ENCODE measurements around the gene ENAH.

The ENAH gene

GRCh38 chr1:225654688-225655508 lies 2.0 kb upstream of the ENAH start:
- TF ChIP-seq ZBTB7A (IDR thresholded peaks at IDR 0.05; ENCODE audit: low read depth) (no peak), YY1 (IDR thresholded peaks at IDR 0.05; ENCODE audit: low read depth) (0 out of 2 replicates have a peak, but pooled peaks have one; percentile 49)

DNA sequence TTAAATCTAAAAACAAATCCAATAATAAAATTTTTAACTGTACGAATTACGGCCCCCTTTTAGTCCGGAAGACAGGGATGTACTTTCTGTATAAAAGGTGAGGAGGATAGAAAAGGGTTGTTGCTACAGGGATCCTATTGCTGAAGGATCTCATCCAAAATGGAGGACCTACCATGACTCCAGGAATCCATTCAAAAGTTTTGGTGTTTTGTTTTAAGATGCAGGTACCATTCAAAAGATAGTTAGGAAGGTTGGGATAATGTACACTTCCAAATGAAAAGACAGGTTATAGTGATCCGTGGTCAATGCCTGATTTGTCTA lies 1.3 kb upstream of the ENAH start:
- TF ChIP-seq YY1 (IDR thresholded peaks at IDR 0.05; ENCODE audit: low read depth) (0 out of 2 replicates have a peak, but pooled peaks have one; percentile 27), USF1 (IDR thresholded peaks at IDR 0.05) (no peak)

- TF ChIP-seq ZBTB7A (IDR thresholded peaks at IDR 0.05; ENCODE audit: low read depth): peak; percentile 72
- no peak for TF ChIP-seq TAF1 (IDR thresholded peaks at IDR 0.05; ENCODE audit: low read depth)
- TF ChIP-seq CEBPB (IDR thresholded peaks at IDR 0.05): no peak
- TF ChIP-seq FOXM1 (IDR thresholded peaks at IDR 0.05; ENCODE audit: borderline replicate concordance, low read depth): no peak
- TF ChIP-seq EP300 (IDR thresholded peaks at IDR 0.05; ENCODE audit: borderline replicate concordance): no peak
- peak; percentile 59 for TF ChIP-seq MAX (IDR thresholded peaks at IDR 0.05)
Measured at GRCh38 chr1:225653463-225654276, 747 bp upstream of the ENAH start.

DNA sequence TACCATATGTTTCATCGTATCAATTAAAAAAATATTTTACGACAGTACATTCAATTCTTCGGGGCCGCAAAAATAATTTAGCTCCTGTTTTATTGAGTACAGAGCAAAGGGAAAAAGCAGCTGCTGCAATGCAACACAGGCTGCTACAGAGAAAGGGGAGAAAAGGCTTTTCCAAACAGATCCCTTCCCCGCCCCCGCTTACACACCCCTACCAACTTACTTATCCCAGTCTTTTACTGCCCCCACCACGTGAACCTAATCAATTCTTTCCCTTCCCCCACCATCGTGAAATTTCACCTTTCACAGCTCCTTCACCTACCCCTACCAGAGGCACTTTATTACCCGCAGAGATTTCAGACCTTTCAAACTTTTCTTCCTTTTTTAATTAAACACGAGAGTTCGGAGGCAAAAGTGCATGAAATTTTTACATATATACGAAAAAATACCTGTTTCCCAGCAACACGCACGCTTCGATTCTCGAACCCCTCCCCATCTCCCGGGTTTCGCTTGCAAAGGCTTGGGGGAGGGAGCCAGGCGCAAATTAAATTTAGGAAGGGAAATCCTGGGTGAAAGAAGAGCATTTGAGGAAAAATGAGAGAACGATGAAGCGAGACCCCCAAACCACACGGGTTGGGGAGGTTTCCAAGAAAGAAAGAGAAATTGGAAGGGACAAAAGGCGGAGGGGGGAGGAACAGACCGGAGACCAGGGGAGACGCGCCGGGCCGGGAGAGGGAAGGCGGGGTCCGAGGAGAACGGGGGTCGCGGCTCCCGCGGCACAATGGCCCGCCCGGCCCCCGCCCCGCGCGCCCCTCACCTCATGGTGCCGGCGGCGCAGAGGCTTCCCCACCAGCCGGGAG lies 823 bp downstream of the ENAH start:
- TF ChIP-seq TEAD4 (IDR thresholded peaks at IDR 0.05): no peak
- TF ChIP-seq ZBTB7A (IDR thresholded peaks at IDR 0.05; ENCODE audit: low read depth): peak; percentile 12; the same call in 1 of the 2 replicates
- 0 out of 2 replicates have a peak, but pooled peaks have one; percentile 8 for TF ChIP-seq TAF1 (IDR thresholded peaks at IDR 0.05; ENCODE audit: low read depth)

DNA sequence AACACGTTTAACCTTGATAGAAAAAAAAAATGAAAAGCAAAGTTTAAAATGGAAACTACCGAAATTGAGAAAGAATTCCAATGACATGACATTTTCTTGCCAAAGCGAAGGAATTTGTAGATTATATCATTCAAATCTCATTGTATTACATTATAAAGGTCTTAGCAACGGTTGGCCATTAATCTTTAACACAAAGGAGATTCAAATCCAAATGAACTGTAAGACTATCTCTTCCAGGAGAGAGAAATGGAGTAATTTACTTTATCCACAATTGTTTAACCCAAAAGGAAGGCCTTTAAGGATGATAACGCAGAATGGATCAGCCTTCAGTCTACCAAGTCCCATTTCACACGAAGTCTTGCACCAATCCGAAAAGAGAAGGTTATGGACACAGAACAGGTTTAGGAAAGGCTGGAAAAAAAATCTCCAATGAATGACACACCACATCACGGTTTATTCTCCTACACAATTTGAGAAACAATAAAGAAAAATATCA lies 1.5 kb downstream of the ENAH start:
- TF ChIP-seq TAF1 (IDR thresholded peaks at IDR 0.05; ENCODE audit: low read depth) (no peak), CEBPB (IDR thresholded peaks at IDR 0.05) (no peak), NFIC (IDR thresholded peaks at IDR 0.05) (no peak), MAX (IDR thresholded peaks at IDR 0.05) (no peak), USF1 (IDR thresholded peaks at IDR 0.05) (no peak), TCF12 (IDR thresholded peaks at IDR 0.05; ENCODE audit: low read depth) (no peak), YY1 (IDR thresholded peaks at IDR 0.05; ENCODE audit: low read depth) (no peak), TEAD4 (IDR thresholded peaks at IDR 0.05) (no peak), FOXM1 (IDR thresholded peaks at IDR 0.05; ENCODE audit: borderline replicate concordance, low read depth) (no peak), CREB1 (IDR thresholded peaks at IDR 0.05; ENCODE audit: low read depth) (no peak), RAD21 (IDR thresholded peaks at IDR 0.05; ENCODE audit: low read depth) (no peak)
- TF ChIP-seq, protein P1, sequence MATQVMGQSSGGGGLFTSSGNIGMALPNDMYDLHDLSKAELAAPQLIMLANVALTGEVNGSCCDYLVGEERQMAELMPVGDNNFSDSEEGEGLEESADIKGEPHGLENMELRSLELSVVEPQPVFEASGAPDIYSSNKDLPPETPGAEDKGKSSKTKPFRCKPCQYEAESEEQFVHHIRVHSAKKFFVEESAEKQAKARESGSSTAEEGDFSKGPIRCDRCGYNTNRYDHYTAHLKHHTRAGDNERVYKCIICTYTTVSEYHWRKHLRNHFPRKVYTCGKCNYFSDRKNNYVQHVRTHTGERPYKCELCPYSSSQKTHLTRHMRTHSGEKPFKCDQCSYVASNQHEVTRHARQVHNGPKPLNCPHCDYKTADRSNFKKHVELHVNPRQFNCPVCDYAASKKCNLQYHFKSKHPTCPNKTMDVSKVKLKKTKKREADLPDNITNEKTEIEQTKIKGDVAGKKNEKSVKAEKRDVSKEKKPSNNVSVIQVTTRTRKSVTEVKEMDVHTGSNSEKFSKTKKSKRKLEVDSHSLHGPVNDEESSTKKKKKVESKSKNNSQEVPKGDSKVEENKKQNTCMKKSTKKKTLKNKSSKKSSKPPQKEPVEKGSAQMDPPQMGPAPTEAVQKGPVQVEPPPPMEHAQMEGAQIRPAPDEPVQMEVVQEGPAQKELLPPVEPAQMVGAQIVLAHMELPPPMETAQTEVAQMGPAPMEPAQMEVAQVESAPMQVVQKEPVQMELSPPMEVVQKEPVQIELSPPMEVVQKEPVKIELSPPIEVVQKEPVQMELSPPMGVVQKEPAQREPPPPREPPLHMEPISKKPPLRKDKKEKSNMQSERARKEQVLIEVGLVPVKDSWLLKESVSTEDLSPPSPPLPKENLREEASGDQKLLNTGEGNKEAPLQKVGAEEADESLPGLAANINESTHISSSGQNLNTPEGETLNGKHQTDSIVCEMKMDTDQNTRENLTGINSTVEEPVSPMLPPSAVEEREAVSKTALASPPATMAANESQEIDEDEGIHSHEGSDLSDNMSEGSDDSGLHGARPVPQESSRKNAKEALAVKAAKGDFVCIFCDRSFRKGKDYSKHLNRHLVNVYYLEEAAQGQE (IDR thresholded peaks at IDR 0.05; ENCODE audit: low read depth): no peak

DNA sequence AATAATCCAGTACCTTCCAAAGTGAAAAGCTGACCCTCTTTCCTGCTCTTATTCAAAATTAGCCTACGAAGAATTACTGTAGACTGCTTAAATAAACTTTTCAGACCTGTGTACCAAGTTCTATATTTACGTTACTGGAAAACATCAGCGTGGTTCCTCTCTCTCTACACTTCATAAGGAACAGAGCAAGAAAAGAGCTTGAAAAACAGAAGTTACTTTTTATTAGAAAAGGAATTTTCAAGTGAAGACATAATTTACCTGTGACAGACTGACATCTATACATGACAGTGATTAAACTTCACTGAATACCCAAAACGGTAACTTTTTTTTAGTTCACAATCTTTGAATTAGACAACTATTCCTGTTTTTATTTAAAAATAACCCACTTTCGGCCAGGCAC lies 2.7 kb downstream of the ENAH start:
- TF ChIP-seq USF1 (IDR thresholded peaks at IDR 0.05) (no peak), ZBTB7A (IDR thresholded peaks at IDR 0.05; ENCODE audit: low read depth) (no peak), NFIC (IDR thresholded peaks at IDR 0.05) (no peak), EGR1 (IDR thresholded peaks at IDR 0.05) (no peak), FOXM1 (IDR thresholded peaks at IDR 0.05; ENCODE audit: borderline replicate concordance, low read depth) (no peak)

Measured in Ishikawa (cell line).